ENCODE results near the gene CIAPIN1.
"Not testable (repeated sequence)": the region's sequence is repeated elsewhere in the genome, so short reads cannot be mapped to it uniquely, and the experiment has no call there.

Gene CIAPIN1

DNA sequence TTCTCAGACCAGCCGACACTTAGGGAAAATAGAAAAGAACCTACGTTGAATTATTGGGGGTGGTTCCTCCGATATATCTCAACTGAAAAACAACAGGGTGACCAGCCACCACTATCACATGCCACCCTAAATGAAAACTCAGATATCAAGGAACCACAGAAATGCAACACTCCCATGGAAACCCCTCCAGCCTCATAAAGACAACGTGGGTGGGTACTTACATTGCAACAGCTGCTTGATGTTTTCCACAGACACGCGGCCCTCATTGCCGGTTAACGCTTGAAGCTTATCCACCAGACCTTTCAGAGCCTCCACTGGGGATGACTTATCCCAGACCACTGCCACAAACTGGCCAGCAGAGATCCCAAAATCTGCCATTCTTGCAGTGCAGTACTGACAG is 6.6 kb downstream of the CIAPIN1 start:
- not testable (repeated sequence) for DNase-seq (ENCODE audit: low read depth in 2 of 2)

DNA sequence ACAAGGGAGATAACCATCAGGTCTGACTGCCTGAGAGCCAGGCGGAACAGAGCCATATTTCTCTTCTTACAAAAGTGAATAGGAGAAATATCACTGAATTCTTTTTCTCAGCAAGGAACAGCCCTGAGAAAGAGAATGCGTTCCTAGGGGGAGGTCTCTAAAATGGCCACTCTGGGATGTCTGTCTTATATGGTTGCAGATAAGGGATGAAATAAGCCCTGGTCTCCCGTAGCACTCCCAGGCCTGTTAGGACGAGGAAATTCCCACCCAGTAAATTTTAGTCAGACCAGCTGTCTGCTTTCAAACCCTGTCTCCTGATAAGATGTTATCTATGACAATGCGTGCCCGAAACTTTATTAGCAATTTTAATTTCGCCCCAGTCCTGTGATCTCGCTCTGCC is 7.2 kb downstream of the CIAPIN1 start:
- not testable (repeated sequence) for DNase-seq (ENCODE audit: low read depth in 2 of 2)

DNA sequence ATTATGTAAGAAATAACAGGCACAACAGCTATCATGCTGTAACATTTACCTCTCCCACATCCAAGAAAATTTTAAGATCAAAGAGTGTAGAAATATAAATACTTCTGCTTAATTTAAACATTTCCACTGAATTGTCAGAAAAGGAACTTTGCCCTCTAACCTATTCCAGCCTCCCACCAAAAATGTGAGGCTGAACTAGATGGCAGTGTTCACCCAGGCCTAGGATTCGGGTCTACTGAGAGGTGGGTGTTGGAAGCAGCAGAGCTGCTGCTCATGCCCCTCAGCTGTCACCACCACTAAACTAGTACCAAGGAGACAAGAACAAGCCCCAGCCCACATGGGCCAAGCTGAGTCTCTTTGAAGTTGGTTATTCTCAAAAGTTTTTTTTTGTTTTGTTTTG is 11.3 kb downstream of the CIAPIN1 start:
- DNase-seq (ENCODE audit: low read depth in 2 of 2): no peak

DNA sequence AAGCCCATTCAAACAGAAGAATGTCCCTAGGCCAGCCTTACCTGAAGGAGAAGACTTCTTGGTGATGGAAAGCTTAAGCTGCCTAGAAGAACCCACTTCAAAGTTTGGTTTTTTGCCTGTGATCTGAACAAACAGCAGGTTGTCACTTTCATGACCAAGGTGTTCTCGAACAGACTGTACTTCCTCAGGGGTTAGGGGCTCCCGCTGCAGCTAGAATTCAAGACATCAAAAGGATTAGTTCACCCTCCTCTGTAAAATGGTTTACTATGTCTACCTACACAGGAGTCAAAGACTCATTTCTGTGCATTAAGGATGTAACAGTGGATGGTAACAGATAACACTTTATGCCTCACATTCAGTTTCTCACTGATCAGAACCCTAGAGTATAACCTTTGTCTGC is 13.2 kb downstream of the CIAPIN1 start:
- no peak for DNase-seq (ENCODE audit: low read depth in 2 of 2)

DNA sequence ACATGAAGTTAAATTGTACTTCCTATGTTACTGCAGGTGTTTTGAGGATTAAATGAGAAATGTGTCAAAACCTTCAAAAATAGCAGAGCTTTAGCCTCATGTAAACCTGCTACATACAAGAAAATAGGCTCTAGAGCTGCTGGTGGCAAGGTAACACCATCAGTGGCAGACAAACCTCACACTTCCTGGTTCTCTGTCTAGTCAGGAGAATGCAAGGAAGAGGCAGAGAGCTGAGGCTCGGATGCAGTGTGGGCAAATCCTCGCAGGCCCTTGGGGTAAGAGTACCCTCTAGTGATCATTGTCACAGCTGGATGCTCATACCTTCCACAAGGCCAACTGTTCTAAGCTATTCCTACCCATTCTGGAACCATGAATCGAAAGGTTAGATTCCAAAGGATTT is 14.2 kb downstream of the CIAPIN1 start:
- DNase-seq (ENCODE audit: low read depth in 2 of 2): no peak

DNA sequence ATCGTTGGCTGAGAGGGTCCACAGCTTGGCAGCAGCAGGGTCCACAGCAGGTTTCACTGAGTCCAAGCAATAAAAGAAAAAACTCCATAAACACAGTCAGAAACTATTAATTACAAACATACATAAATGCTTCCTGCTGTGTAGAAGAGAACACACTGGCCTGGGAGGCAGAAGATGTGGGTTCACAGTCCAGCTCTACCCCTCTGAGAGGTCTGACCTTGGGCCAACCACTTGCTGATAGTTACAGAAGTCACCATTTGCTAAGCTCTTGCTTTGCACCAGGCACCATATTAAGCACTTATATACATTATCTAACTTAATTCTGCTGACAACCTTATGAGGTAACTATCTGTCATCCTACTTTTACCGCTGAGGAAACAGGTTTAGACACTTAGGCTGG is 14.7 kb downstream of the CIAPIN1 start:
- no peak for DNase-seq (ENCODE audit: low read depth in 2 of 2)

DNA sequence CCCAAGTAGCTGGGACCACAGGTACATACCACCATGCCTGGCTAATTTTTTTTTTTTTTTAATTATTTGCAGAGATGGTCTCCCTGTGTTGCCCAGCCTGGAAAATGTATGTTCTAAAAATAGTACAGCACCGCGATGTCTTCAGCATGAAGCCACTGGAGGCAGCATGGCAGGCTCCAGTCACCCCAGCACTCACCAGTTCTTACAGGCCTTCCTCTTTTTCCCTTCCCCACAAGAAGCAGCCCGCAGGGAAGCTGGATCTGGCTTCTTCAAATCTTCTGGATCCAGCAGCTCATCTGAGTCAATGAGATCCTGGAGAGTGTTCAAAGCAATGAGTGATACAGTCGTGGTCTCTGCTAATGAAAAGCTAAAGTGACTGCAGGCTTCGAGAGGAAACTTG is 16.2 kb downstream of the CIAPIN1 start:
- no peak for DNase-seq (ENCODE audit: low read depth in 2 of 2)

DNA sequence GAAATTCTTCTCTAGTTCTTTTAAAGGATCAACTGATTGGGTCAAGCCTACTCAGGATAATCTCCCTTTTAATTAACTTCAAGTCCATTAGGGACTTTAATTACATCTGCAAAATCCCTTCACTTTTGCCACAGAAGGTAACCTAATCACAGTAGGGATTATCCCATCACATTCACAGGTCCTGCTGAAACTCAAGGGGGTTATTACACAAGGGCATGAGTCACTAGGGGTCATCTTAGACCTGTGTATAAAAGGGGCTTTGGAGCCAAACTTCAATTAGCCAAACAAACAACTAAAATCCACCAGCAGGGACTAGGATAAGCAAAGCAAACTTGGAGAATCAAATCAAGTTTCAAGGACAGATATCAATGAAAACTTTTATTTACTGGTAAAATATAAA is 19.4 kb downstream of the CIAPIN1 start:
- no peak for DNase-seq (ENCODE audit: low read depth in 2 of 2)

DNA sequence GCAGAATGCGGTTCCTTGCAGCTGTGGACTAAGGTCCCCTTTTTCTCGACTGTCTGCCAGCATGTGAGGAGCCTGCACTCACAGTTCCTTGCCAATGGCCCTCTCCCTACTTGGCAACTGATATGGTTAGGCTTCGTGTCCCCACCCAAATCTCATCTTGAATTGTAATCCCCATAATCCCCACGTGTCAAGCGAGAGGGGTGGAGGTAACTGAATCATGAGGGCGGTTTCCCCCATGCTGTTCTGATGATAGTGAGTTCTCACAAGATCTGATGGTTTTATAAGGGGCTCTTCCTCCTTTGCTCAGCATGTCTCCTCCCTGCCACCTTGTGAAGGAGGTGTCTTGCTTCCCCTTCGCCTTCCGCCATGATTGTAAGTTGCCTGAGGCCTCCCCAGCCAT is 19.9 kb downstream of the CIAPIN1 start:
- no peak for DNase-seq (ENCODE audit: low read depth in 2 of 2)

DNA sequence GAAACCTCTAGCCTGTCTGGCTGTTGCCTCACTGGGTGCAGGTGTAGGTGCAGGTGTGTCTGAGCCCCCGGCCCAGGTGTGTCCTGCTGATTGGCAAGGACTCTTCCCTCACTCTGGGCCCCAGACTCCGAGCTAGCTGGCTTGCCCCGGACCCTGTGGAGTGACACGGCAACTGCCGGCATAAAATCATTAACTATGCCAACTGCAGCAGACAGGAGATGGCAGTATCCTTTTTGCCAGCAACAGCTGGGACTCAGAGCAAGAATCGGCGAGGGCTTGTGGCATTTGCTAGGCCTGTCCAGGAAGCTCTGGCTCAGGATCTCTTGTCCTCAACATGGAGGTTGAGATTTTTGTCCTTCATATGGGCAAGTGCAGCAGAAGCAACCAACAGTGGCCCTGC is 20.8 kb downstream of the CIAPIN1 start:
- no peak for DNase-seq (ENCODE audit: low read depth in 2 of 2)

DNA sequence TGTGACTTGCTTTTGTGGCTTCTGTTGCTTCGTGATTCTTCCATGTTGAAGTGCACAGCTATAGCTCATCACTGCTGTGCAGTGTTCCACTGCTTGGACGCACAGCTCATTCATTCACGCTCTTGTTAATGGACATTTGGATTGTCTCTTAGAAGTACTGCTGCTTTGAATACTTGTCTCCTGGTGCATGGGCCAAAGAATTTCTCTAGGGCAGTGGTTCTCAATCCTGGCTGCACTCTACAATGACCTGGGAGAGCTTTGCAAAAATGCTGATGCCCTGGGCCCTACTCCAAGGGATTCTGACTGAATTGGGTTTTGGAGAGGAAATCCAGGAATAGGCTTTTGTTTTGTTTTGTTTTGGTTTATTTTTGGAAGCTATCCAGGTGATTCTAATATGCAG is 22.6 kb downstream of the CIAPIN1 start:
- DNase-seq (ENCODE audit: low read depth in 2 of 2): no peak

DNA sequence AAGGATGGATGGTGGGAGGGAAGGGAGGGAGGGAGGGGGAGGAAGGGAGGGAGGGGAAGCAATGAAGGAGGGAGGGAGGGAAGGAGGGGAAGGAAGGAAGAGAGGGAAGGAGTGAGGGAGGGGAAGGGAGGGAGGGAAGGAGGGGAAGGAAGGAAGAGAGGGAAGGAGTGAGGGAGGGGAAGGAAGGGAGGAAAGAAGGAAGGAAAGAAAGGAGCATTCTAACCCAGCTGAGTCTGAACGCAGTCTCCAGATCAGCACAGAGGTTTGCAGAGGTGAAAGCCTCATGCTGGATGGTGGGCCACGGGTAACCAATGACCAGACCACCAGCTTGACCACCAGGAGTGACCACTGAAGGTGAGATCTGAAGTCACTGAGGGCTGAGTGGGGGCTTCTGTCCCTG is 24.0 kb downstream of the CIAPIN1 start:
- no peak for DNase-seq (ENCODE audit: low read depth in 2 of 2)

DNA sequence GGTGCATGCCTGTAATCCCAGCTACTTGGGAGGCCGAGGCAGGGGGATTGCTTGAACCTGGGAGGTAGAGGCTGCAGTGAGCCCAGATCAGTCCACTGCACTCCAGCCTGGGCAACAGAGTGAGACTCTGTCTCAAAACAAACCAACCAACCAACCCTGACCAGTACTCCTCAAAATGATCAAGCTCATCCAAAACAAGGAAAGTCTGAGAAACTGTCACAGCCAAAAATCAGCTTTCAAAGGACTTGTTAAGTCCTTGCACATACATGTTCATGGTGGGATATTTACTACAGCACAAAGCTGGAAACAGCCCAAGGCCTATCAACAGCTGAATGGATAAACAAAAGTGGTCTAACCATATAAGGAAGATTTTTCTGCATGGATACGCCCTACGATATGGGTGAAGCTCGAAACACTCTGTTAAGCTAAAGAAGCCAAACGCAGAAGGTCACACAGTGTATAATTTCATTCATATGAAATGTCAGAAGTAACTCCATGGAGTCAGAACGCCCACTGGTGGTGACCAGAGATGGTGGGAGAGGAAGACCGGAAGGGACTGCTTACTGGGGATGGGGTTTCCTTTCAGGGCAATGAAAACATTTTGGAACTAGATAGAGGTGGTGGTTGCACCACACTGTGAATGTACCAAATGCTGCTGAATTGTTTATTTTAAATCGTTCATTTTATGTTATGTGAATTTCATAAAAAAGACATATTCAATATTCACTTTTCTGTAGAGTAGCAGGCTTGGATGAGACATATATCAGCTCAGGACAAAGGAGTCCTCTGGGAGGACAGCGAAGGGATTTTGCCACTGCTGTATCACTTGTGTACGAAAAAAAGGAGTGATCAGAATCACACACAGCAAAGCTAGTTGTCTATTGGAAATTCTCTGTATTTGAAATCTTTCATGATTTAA is 24.9 kb downstream of the CIAPIN1 start:
- DNase-seq (ENCODE audit: low read depth in 2 of 2): no peak

DNA sequence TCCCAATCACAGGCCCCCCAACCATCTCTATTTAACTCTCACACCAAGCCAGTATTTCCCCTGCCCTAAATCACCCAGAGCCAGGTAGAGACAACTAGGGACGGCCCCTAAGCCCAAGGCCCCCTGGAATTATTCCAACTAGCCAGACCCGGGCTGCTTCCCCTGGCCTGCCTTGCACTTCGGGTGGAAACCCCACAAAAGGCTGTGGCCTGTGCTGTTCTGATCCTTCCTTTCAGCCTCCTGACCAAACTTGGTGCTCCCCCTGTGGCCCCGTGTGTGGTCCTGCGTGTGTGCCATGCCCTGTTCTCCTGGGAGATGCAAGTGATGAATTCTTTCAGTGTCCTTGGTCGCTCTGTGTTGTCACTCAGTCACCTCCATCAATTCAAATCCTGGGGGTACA is 27.7 kb downstream of the CIAPIN1 start:
- DNase-seq (ENCODE audit: low read depth in 2 of 2): no peak

DNA sequence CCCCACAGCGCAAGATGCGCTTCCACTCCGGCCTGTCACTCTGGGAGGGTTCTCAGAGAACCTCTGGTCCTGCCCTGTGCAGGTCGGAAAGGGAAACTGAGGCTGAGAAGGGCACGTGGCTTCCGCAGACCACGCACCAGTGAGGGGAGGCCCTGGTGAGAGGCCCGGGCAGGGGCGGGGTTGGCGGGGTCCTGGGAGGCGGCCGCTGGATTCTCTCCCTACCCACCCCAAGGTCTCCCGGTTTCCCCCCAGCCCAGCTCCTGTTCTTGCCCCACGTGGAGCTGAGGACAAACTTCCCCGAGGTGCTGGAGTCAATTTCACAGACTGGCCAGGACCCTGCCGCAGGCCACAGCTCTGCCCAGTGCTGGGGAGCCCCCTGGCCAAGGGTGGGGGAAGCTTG is 31.1 kb downstream of the CIAPIN1 start:
- no peak for DNase-seq (ENCODE audit: low read depth in 2 of 2)

DNA sequence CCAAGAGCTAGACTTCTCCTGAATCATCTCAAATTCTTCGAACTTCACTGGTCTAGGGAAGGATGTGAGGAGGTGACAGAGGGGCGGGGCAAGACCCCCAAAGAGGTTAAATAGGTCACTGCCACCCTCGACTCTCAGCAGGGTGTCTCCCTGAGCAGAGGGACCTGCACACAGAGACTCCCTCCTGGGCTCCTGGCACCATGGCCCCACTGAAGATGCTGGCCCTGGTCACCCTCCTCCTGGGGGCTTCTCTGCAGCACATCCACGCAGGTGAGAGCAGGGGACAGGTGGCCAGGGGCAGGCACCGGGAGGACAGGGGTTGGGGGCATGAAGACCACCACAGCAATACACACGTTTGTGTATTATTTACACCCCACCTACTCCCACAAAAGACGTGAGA is 33.5 kb downstream of the CIAPIN1 start:
- no peak for DNase-seq (ENCODE audit: low read depth in 2 of 2)

DNA sequence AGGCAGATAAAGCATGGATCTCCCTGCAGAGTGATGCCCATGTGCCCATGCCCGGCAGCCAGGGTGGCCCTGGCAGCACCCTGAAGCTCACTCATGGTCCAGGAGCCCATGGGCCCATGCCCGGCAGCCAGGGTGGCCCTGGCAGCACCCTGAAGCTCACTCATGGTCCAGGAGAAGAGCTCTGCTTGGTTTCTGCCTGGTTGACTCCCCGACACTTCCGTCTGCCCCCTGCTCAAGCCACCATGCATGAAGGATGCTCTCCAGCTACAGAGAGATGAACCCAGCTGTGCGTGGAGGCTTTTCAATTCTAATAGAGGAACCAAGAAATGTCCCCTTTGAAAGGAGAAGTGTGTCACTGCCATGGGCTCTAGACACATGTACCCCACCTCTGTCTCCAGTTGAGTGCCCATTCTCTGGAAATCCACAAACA is 33.9 kb downstream of the CIAPIN1 start:
- no peak for DNase-seq (ENCODE audit: low read depth in 2 of 2)

DNA sequence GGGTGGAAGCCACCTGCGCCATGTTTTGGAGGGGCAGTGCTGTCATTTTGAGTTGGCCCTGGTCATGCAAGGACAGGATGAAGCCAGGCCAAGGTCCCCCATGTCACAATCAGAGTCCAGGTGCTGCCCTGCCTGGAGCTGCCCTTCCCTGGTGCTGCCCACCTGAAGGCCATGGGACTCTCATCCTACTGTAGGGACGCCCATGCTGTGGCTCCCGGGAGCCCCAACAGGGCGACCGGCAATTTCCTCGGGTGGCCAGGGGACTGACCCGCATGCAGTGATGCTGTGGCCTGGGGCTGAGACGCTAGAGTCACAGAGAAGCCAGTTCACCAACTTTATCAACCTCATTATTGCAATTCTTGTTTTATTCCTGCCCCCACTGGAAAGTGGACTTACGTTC is 34.6 kb downstream of the CIAPIN1 start:
- DNase-seq (ENCODE audit: low read depth in 2 of 2): no peak

DNA sequence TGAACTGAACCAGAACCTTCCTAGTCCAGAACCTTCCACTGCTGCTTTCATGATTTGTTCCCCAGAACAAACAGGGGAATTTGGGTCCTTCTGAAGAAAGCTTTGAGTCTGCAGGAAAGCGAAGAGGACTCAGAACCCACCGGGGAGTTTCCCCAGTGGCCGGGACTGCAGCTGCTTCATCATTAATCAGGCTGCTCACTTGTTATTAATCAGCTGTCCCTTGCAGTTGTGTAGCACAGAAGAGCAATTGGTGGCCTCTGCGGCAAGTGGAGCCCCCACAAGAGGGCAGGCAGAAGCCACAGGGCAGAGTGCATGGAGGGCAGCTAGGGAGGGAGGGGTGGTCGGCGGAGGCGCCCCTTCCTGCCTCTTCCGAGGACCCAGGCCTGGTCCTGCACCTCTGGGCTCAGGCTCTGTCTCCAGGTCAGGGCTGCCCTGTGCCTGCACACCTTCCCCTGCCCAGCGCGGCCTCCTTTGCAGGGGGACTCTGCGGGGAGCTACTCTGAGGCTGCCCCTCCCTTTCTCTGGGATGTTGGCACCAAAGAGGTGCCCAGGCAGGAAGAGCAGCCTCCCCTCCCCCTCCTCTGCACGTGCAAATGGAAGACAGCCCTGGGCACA is 35.7 kb downstream of the CIAPIN1 start:
- no peak for DNase-seq (ENCODE audit: low read depth in 2 of 2)

DNA sequence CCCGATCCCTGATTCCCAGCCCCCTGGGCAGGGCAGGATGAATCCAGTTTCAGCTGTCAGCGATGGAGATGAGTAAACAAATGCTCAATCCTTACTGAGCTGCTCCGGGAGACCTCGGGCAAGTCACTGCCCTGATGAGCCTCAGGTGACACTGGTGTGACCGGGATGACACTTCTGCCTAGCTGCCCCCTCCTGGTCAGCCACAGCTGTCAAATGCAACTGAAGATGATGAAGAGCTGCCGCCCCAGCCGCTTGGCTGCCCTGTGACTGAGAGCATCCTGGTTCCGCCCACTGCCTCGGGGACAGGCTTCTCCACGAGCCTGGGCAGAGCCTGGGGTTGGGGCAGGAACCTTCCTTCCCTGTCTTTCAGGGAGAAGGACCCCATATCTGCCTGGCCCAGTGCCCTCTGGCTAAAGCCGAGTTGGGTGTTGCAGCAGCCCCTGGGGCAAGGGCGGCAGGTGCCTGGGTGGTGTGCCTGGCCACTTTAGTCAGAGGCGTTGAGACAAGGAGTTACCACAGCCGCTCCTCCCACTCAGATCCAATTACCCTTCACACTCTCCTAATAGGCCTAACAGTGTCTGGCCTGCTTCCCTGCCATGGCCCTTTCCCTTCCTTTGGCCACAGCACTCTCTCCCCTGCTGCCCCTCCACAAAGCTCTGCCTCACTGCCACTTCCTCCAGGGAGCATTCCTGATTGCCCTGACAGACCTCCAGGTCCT is 37.2 kb downstream of the CIAPIN1 start:
- DNase-seq (ENCODE audit: low read depth in 2 of 2): no peak

DNA sequence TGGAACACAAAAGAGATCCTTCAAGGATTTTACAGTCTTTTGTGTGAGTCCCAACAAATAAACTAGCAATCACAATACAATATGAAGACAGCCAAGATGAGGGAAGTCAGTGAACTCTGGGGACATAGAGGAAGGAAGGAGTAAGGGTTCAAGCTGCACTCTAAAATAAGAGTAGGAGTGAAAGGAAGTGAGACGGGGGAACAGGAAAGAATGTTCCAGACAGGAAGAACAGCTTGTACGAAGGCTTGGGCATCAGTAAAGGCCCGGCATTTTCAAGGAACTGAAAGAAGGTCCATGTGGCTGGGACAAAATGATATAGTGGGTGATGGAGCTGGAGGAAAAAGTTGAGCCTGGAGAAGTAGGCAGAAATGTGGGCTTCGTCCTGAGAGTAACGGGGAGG is 38.1 kb downstream of the CIAPIN1 start:
- DNase-seq (ENCODE audit: low read depth in 2 of 2): no peak

DNA sequence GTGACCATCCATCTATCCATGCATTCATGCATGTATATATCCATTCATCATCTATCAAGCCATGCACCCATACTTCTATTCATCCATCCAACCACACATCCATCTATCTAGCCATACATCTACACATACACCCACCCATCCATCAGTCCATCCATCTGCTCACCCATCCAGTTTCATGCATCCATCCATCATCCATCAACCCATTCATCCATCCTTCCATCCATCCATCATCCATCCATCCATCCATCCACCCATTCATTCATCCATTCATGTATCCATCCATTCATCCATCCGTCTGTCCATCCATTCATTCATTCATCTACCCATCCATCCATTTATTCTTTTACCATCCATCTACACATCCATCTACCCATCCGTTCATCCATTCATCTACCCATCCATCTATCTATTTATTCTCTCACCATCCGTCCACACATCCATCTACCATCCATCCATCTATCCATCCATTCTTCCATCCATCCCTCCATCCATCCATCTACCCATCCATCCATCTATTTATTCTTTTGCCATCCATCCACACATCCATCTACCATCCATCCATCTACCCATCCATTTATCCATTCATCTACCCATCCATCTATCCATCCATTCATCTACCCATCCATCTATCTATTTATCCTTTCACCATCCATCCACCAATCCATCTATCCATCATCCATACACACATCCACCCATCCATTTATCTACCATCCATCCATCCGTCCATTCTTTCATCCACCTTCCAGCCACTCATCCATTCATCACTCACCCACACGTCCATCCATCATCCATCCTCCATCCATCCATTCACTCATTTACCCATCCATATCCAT is 39.4 kb downstream of the CIAPIN1 start:
- DNase-seq (ENCODE audit: low read depth in 2 of 2): no peak

Measured in stimulated activated CD4-positive, alpha-beta T cell treated with anti-CD3 and anti-CD28 coated beads, Interleukin-4, amount 100 ng/mL, for 48 hours (primary cell).